K562 (cell line): ENCODE results near the gene PDE4D. TPM values are rescaled to one million over a fixed set of nuclear protein-coding genes. Genes with fewer than 3 reads are reported as not detected.

Source experiments
- ATAC-seq: fragments of 200-7000 bp; cut with Tn5 transposase; 3 replicates; pipeline ENCODE4 v1.9.1; 2020; ENCODE audit warnings: moderate library complexity
- BruUV-seq: library from RNA; stranded (reverse); fragments of 400-500 nt; replicated peaks from 2 replicates; lab custom pipeline; 2021; lab: Mats Ljungman, UMichigan
- CTCF ChIA-PET: fragments of 300-600 bp; formaldehyde crosslinking; extraction: SDS; loops from one replicate; lab custom pipeline; 2021; ENCODE audit warnings: low intra/inter-chr PET ratio; lab: Yijun Ruan, JAX
- POLR2A ChIA-PET: fragments of 300-600, 350-650 bp; sonication (Branson Sonifier 250); formaldehyde crosslinking; extraction: SDS; loops from one replicate; lab custom pipeline; 2021; ENCODE audit warnings: antibody characterized with exemption, inconsistent platforms; lab: Yijun Ruan, JAX
- DNase-seq, 4 experiments: peaks; one replicate each; pipeline versions ENCODE4 v3.0.0 to v3.0.0-alpha.2; 2011 to 2018; ENCODE audit warnings: low spot score in 3 of 4, mixed read lengths in 3 of 4; ENCODE audit errors: extremely low read depth in 1 of 4
- FAIRE-seq: peaks from 2 replicates; lab custom pipeline; 2011; peaks lifted over from hg19 to GRCh38; lab: Jason Lieb, UNC
- H2AFZ ChIP-seq: 2 replicates; pipeline ENCODE4 v1.6.0; 2011; ENCODE audit warnings: low read depth, low read length, control low read depth, inconsistent platforms
- H3K27ac ChIP-seq: fragments of 200-600 bp; 3 replicates; pipeline ENCODE4 v1.8.0; 2011; ENCODE audit warnings: low read depth, mild to moderate bottlenecking, control low read depth, inconsistent platforms, low read length, moderate library complexity, mixed read lengths; ENCODE audit errors: extremely low read depth
- H3K27me3 ChIP-seq, 2 experiments: fragments of 300-600 bp in 1 of 2; 2 replicates in 1 of 2; 3 replicates in 1 of 2; pipeline versions ENCODE4 v1.6.0 to v1.8.0; 2011; ENCODE audit warnings: inconsistent platforms in 2 of 2, low read length in 2 of 2, mild to moderate bottlenecking in 1 of 2, mixed read lengths in 1 of 2, moderate library complexity in 1 of 2; ENCODE audit not compliant: control insufficient read depth in 2 of 2, insufficient read depth in 2 of 2
- H3K36me3 ChIP-seq: fragments of 300-600 bp; 3 replicates; pipeline ENCODE4 v1.8.0; 2011; ENCODE audit warnings: mild to moderate bottlenecking, low read length, inconsistent platforms; ENCODE audit not compliant: control insufficient read depth, insufficient read depth
- H3K4me1 ChIP-seq, 2 experiments: fragments of 200-600 bp in 1 of 2; replicated peaks in 1 of 2; 2 replicates in 1 of 2; 3 replicates in 1 of 2; pipeline versions ENCODE4 v1.5.1 to v1.8.0; 2011; ENCODE audit warnings: inconsistent platforms in 2 of 2, low read length in 2 of 2, mild to moderate bottlenecking in 1 of 2, mixed read lengths in 1 of 2, moderate library complexity in 1 of 2; ENCODE audit not compliant: control insufficient read depth in 2 of 2, insufficient read depth in 2 of 2
- H3K4me2 ChIP-seq: 2 replicates; pipeline ENCODE4 v1.6.1; 2011; ENCODE audit warnings: low read length, control low read depth, inconsistent platforms, mixed read lengths; ENCODE audit not compliant: insufficient read depth
- H3K4me3 ChIP-seq: fragments of 200-600 bp; sonication (generic), shearing (Covaris generic); 2 replicates; pipeline ENCODE4 v1.5.1; 2016; ENCODE audit warnings: control low read depth, inconsistent platforms
- H3K79me2 ChIP-seq: fragments of 200-600 bp; 3 replicates; pipeline ENCODE4 v1.8.0; 2011; ENCODE audit warnings: low read length, inconsistent platforms; ENCODE audit not compliant: control insufficient read depth, insufficient read depth
- H3K9ac ChIP-seq, 2 experiments: 2 replicates each; pipeline versions ENCODE4 v1.6.0 to v1.6.1; 2011; ENCODE audit warnings: low read depth in 2 of 2, low read length in 2 of 2, control low read depth in 1 of 2, inconsistent platforms in 1 of 2, mild to moderate bottlenecking in 1 of 2, mixed read lengths in 1 of 2; ENCODE audit not compliant: insufficient read depth in 1 of 2
- H3K9me1 ChIP-seq: one replicate; pipeline ENCODE4 v1.6.0; 2011; ENCODE audit warnings: inconsistent platforms, mild to moderate bottlenecking, low read length, moderate library complexity; ENCODE audit not compliant: control insufficient read depth, insufficient read depth
- H3K9me3 ChIP-seq: replicated peaks from 2 replicates; pipeline ENCODE4 v1.5.1; 2011; ENCODE audit warnings: low read depth, low read length, inconsistent platforms; ENCODE audit not compliant: control insufficient read depth, insufficient read depth
- H4K20me1 ChIP-seq: replicated peaks from 2 replicates; pipeline ENCODE4 v1.6.1; 2011; ENCODE audit warnings: low read length, inconsistent platforms, mixed read lengths; ENCODE audit not compliant: control insufficient read depth, insufficient read depth
- BCLAF1 ChIP-seq, 2 experiments: fragments of 450-650 bp in 1 of 2; IDR thresholded peaks; 2 replicates each; pipeline ENCODE4 v1.6.1; 2011 to 2017; ENCODE audit warnings: low read depth in 2 of 2, antibody characterized with exemption in 1 of 2, borderline replicate concordance in 1 of 2, low read length in 1 of 2, mild to moderate bottlenecking in 1 of 2, mixed read lengths in 1 of 2; ENCODE audit not compliant: control insufficient read depth in 1 of 2
- BRD4 ChIP-seq: fragments of 200-600 bp; sonication (generic); IDR thresholded peaks from 2 replicates; pipeline ENCODE4 v1.6.1; 2017; ENCODE audit warnings: inconsistent platforms
- CHD1 ChIP-seq: fragments of 200-600 bp; sonication (generic); IDR thresholded peaks from one replicate; pipeline ENCODE4 v1.6.1; 2012; ENCODE audit warnings: mild to moderate bottlenecking, moderate library complexity, low read length, inconsistent platforms
- HDAC2 ChIP-seq: fragments of 450-650 bp; IDR thresholded peaks from 2 replicates; pipeline ENCODE4 v1.6.1; 2016; ENCODE audit warnings: mild to moderate bottlenecking
- HNRNPL ChIP-seq: fragments of 200-400 bp; formaldehyde crosslinking; IDR thresholded peaks from 2 replicates; pipeline ENCODE4 v1.6.1; 2017; ENCODE audit warnings: low read depth, mild to moderate bottlenecking, low read length
- KLF1 ChIP-seq: fragments of 450-650 bp; IDR thresholded peaks from 2 replicates; pipeline ENCODE4 v1.6.1; 2016; ENCODE audit warnings: missing genetic modification characterization, missing compliant biosample characterization
- MTF1 ChIP-seq: fragments of 250-450 bp; sonication (Bioruptor Pico); IDR thresholded peaks from 2 replicates; pipeline ENCODE4 v1.9.0; 2021; ENCODE audit warnings: moderate library complexity, mild to moderate bottlenecking, inconsistent platforms, borderline replicate concordance
- SPI1 ChIP-seq: IDR thresholded peaks from 2 replicates; pipeline ENCODE4 v1.6.1; 2011; ENCODE audit warnings: low read depth, low read length, control low read depth, borderline replicate concordance
- WHSC1 ChIP-seq: IDR thresholded peaks from one replicate; pipeline ENCODE4 v1.6.1; 2012; ENCODE audit warnings: low read length, control low read depth, inconsistent platforms
- ZNF212 ChIP-seq: fragments of 450-650 bp; formaldehyde crosslinking; IDR thresholded peaks from 2 replicates; pipeline ENCODE4 v1.4.0; 2020; ENCODE audit warnings: mild to moderate bottlenecking
- ZNF311 ChIP-seq: fragments of 250-450 bp; sonication (Bioruptor Pico); IDR thresholded peaks from 2 replicates; pipeline ENCODE4 v1.4.0; 2020; ENCODE audit warnings: mild to moderate bottlenecking, moderate library complexity
- WGBS: fragments of 100-300 bp; shearing (Covaris generic); methylation state at CpG from one replicate; pipeline ENCODE4 v1.1.6; 2016; ENCODE audit warnings: low coverage, mixed read lengths; ENCODE audit not compliant: insufficient coverage; ENCODE audit errors: missing lambda C conversion rate; 5-methylcytosine and 5-hydroxymethylcytosine counted together
- in situ Hi-C: fragments of 300-500 bp; cut with MboI; formaldehyde crosslinking; loops from 4 replicates; pipeline ENCODE4 v1.15.0; 2018; ENCODE audit warnings: inconsistent platforms, mixed read lengths
- intact Hi-C: fragments of 100-400 bp; cut with micrococcal nuclease; formaldehyde crosslinking; loops from 2 replicates; pipeline ENCODE4 v1.14.2; 2022
- polyA plus RNA-seq, 8 experiments: library from polyadenylated mRNA; depleted of rRNA in 4 of 8; stranded (reverse) in 5 of 8; unstranded in 3 of 8; fragments of >200 nt; fragmentation: Nextera tagmentation in 2 of 8; fragmentation: Illumina TruSeq in 1 of 8; extraction: Ambion mirVana in 2 of 8; extraction: Trizol in 1 of 8; gene quantifications; 2 replicates each; pipeline versions ENCODE4 v1.2.1 to v1.2.3, GENCODE V29; 2011 to 2014; ENCODE audit warnings: inconsistent platforms in 1 of 8, missing spikeins in 1 of 8
- total RNA-seq, 7 experiments: library from RNA; depleted of rRNA in 6 of 7; stranded (reverse); fragments of >200 nt in 6 of 7; fragmentation: Illumina TruSeq in 2 of 7; extraction: Trizol in 2 of 7; gene quantifications; 2 replicates each; pipeline versions ENCODE4 v1.2.1 to v1.2.3, GENCODE V29; 2011 to 2021; ENCODE audit warnings: low replicate concordance in 1 of 7
- TF ChIP-seq, protein P1 (sequence below): sonication (generic); formaldehyde crosslinking; IDR thresholded peaks from 2 replicates; pipeline ENCODE4 v1.8.0; 2022; ENCODE audit warnings: missing genetic modification reagents, mild to moderate bottlenecking, borderline replicate concordance
- TF ChIP-seq, protein P2 (sequence below), 2 experiments: IDR thresholded peaks in 1 of 2; conservative IDR thresholded peaks in 1 of 2; 2 replicates each; pipeline ENCODE4 v1.6.1; 2016; ENCODE audit warnings: low read depth in 2 of 2, mild to moderate bottlenecking in 1 of 2, missing compliant biosample characterization in 1 of 2, missing genetic modification characterization in 1 of 2, moderate library complexity in 1 of 2
- TF ChIP-seq, protein P3 (sequence below): sonication (generic); formaldehyde crosslinking; IDR thresholded peaks from 2 replicates; pipeline ENCODE4 v1.8.1; 2023; ENCODE audit warnings: mild to moderate bottlenecking, missing genetic modification reagents

Gene PDE4D
- total and polyA plus RNA-seq, 9 of the 15 experiments (the other 6 are each of a cell fraction or from before 2014, with no cell fraction given) = 0.04 to 0.46 (median 0.13) TPM

DNA sequence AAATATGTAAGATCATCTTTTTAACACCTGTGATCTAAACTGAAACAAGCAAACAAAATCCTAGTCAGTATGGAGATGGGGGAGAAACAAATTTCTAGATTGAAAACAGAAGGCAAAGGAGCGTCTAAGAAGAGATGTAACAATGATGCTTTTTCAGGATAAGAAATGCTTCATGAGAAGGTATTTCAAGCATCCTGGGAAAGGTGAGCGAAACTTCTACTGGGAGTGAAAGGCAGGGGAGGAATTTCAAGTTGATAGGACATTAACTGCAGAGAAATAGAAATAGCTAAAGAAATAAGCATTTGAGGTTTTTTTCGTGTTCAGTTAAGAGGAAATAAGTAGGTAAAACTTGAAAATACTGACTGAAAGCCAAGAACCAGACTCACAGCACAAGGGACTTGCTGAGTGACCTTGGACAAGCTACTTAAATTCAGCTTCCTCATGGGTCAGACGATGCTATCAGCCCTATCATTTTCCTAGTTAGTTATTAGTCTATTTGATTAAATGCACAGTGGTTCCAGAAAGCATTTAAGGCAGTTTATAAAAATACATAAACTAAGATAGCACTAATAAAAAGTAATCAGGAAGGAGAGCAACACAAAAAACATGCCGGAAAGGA lies 406.3 kb downstream of the PDE4D start:
- Histone ChIP-seq H2AFZ (no peak overlapping the region), H3K27ac (no peak overlapping the region), H3K9ac (no peak overlapping the region), H3K9me1 (no peaks in the 10 kb centered on the region), H3K4me2 (no peak overlapping the region), H4K20me1 (no peaks in the 10 kb centered on the region), H3K27me3 (no peaks in the 10 kb centered on the region), H3K79me2 (no peaks in the 10 kb centered on the region), H3K4me3 (no peak overlapping the region), H3K4me1 (no peaks in the 10 kb centered on the region), H3K36me3 (no peaks in the 10 kb centered on the region), H3K9me3 (no peaks in the 10 kb centered on the region)
- ATAC-seq (no peak), DNase-seq (no peak), FAIRE-seq (no peak)
- BruUV-seq = no TSS peak
- in situ Hi-C loops (no loop called here), intact Hi-C loops (no loop called here)
- ChIA-PET CTCF (no interaction called here), POLR2A (no interaction called here)
- 0% methylated on average over 5 of the region's 5 CpGs for WGBS
- TF ChIP-seq HNRNPL = no peak
- TF ChIP-seq BCLAF1 (IDR thresholded peaks at IDR 0.05; ENCODE audit: borderline replicate concordance in 1 of 2, control insufficient read depth in 1 of 2, low read depth in 2 of 2, low read length in 1 of 2) = no peak
- no peak for TF ChIP-seq SPI1
- TF ChIP-seq, protein P1, sequence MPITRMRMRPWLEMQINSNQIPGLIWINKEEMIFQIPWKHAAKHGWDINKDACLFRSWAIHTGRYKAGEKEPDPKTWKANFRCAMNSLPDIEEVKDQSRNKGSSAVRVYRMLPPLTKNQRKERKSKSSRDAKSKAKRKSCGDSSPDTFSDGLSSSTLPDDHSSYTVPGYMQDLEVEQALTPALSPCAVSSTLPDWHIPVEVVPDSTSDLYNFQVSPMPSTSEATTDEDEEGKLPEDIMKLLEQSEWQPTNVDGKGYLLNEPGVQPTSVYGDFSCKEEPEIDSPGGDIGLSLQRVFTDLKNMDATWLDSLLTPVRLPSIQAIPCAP (CRISPR knock-in tag) = no peak
- no peak for TF ChIP-seq ZNF212
- TF ChIP-seq BRD4 = no peak
- TF ChIP-seq, protein P2, sequence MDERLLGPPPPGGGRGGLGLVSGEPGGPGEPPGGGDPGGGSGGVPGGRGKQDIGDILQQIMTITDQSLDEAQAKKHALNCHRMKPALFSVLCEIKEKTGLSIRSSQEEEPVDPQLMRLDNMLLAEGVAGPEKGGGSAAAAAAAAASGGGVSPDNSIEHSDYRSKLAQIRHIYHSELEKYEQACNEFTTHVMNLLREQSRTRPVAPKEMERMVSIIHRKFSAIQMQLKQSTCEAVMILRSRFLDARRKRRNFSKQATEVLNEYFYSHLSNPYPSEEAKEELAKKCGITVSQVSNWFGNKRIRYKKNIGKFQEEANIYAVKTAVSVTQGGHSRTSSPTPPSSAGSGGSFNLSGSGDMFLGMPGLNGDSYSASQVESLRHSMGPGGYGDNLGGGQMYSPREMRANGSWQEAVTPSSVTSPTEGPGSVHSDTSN (CRISPR knock-in tag; IDR thresholded peaks at IDR 0.05; ENCODE audit: low read depth) = no peak
- TF ChIP-seq, protein P2 (tag; conservative IDR thresholded peaks at IDR 0.05; ENCODE audit: low read depth) = no peak
- TF ChIP-seq KLF1 (tag) = no peak
- no peak for TF ChIP-seq WHSC1
- TF ChIP-seq, protein P3, sequence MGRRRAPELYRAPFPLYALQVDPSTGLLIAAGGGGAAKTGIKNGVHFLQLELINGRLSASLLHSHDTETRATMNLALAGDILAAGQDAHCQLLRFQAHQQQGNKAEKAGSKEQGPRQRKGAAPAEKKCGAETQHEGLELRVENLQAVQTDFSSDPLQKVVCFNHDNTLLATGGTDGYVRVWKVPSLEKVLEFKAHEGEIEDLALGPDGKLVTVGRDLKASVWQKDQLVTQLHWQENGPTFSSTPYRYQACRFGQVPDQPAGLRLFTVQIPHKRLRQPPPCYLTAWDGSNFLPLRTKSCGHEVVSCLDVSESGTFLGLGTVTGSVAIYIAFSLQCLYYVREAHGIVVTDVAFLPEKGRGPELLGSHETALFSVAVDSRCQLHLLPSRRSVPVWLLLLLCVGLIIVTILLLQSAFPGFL (CRISPR knock-in tag) = no peak
- TF ChIP-seq ZNF311 (CRISPR knock-in tag) = no peak
- TF ChIP-seq CHD1 = no peak
- no peak for TF ChIP-seq HDAC2
- TF ChIP-seq MTF1 (CRISPR knock-in tag) = no peak
